ENCODE data around the gene GATA3. TPM values are rescaled to one million over a fixed set of nuclear protein-coding genes. Genes with fewer than 3 reads are reported as not detected.
"Not testable (repeated sequence)": the region's sequence is repeated elsewhere in the genome, so short reads cannot be mapped to it uniquely, and the experiment has no call there.

Gene GATA3
- total RNA-seq, 1 donor from 2014 or later: 63.6 TPM

GRCh38 chr10:8014649-8015048 is 39.8 kb upstream of the GATA3 start:
- DNase-seq (ENCODE audit: low spot score in 2 of 2, unreplicated experiment in 2 of 2): no peak
- peaks cover 14% of the 10 kb centered on the region for H3K4me1 Mint-ChIP-seq
- TF ChIP-seq CTCF (IDR thresholded peaks at IDR 0.05; ENCODE audit: unreplicated experiment): no peak
- H3K9me3 Mint-ChIP-seq: no peaks in the 10 kb centered on the region
- H3K27me3 Mint-ChIP-seq (ENCODE audit: low read depth): no peaks in the 10 kb centered on the region
- no peak overlapping the region for H3K27ac Mint-ChIP-seq
- H3K36me3 Mint-ChIP-seq: peaks cover 15% of the 10 kb centered on the region
- H3K4me3 Mint-ChIP-seq: no peak overlapping the region

- Mint-ChIP-seq H3K9me3 (no peaks in the 10 kb centered on the region), H3K27me3 (ENCODE audit: low read depth) (no peaks in the 10 kb centered on the region), H3K27ac (no peak overlapping the region), H3K4me3 (no peak overlapping the region), H3K36me3 (peaks cover 7% of the 10 kb centered on the region), H3K4me1 (peaks cover 14% of the 10 kb centered on the region)
- TF ChIP-seq CTCF (IDR thresholded peaks at IDR 0.05; ENCODE audit: unreplicated experiment): no peak
- no peak for DNase-seq (ENCODE audit: low spot score in 2 of 2, unreplicated experiment in 2 of 2)
Observed at GRCh38 chr10:8017277-8017676, 37.2 kb upstream of the GATA3 start.

DNA sequence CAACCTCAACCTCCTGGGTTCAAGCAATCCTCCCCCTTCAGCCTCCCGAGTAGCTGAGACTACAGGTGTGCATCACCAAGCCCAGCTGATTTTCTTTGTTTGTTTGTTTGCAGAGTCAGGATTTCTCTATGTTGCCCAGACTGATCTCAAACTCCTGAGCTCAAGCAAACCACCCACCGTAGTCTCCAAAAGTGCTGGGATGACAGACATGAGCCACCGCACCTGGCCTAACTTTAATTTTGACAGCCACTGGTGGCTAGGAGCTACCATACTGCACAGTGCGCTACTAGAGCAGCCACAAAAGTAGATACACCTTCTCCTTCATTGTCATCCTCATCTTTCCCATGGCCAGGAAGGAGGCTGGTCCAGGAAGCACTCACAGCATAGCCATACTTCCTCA is 31.2 kb upstream of the GATA3 start:
- Mint-ChIP-seq H3K36me3 (no peaks in the 10 kb centered on the region), H3K4me3 (no peak overlapping the region), H3K27ac (no peak overlapping the region), H3K27me3 (ENCODE audit: low read depth) (peaks cover 20% of the 10 kb centered on the region), H3K4me1 (no peaks in the 10 kb centered on the region), H3K9me3 (no peaks in the 10 kb centered on the region)
- no peak for DNase-seq (ENCODE audit: low spot score in 2 of 2, unreplicated experiment in 2 of 2)
- no peak for TF ChIP-seq CTCF (IDR thresholded peaks at IDR 0.05; ENCODE audit: unreplicated experiment)

DNA sequence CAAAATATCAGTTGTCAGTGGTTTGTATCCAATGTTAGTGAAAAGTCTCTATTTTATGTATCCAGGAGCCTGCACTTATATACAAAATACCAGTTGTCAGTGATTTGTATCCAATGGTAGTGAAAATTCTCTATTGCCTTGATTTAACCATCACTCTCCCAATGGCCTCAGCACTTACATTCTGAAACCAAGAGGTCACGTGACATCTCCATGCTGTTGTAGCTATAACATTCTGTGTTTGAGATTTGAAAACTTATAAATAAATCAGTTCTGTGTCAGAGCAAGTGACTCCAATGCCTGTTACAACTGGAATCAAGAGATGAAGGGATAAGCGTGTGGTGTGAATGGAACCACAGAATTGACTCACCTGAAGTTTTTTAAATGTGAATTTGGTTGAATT is 30.6 kb upstream of the GATA3 start:
- peaks cover 20% of the 10 kb centered on the region for H3K27me3 Mint-ChIP-seq (ENCODE audit: low read depth)
- no peaks in the 10 kb centered on the region for H3K4me1 Mint-ChIP-seq
- H3K4me3 Mint-ChIP-seq: no peak overlapping the region
- TF ChIP-seq CTCF (IDR thresholded peaks at IDR 0.05; ENCODE audit: unreplicated experiment): no peak
- H3K36me3 Mint-ChIP-seq: no peaks in the 10 kb centered on the region
- DNase-seq (ENCODE audit: low spot score in 2 of 2, unreplicated experiment in 2 of 2): no peak
- no peak overlapping the region for H3K27ac Mint-ChIP-seq
- no peaks in the 10 kb centered on the region for H3K9me3 Mint-ChIP-seq

DNA sequence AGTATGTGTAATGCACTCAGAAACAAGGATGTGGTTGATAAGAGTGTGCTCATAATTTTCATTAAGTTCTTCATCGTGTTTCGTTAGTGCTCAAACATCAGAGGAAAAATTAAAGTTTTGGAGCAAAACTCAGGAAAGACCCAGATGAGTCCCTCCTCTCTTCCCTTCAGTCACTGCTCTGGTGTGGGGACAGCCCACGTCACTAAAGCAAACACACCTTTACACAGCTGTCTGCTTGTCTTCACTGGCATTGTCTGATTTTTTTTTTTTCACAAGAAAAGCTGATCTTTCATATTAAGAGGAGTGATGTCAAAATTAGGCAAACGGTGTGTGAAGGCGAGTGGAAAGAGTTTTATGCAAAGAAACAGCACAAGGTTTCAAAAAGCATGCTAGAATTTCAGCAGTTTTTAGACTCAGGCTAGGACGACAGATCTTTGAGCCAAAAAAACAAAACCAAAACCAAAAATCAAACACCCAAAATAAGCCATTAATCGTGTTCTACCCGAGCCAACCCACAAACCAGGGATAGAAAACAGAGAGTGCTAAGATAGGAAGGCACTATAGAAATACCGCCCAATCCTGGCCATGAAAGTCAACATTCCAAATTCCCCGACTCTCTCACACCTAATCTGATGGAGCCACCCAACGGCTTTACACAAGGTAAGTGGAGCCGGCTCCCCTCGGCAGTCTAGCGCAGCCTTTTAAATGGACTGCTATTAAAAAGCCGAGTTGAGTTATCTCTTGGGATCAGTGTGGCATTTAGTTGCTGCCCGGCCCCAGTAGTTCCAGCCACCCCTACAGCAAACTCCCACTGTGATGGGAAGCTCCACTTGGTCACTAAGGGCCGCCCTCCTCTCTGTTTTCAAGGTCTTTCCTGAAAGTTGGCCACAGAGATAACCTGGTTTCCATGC is 27.9 kb upstream of the GATA3 start:
- H3K4me1 Mint-ChIP-seq: no peaks in the 10 kb centered on the region
- no peaks in the 10 kb centered on the region for H3K9me3 Mint-ChIP-seq
- no peaks in the 10 kb centered on the region for H3K36me3 Mint-ChIP-seq
- DNase-seq (ENCODE audit: low spot score in 2 of 2, unreplicated experiment in 2 of 2): no peak
- H3K27me3 Mint-ChIP-seq (ENCODE audit: low read depth): peaks cover 29% of the 10 kb centered on the region
- no peak overlapping the region for H3K4me3 Mint-ChIP-seq
- no peak overlapping the region for H3K27ac Mint-ChIP-seq
- TF ChIP-seq CTCF (IDR thresholded peaks at IDR 0.05; ENCODE audit: unreplicated experiment): no peak

DNA sequence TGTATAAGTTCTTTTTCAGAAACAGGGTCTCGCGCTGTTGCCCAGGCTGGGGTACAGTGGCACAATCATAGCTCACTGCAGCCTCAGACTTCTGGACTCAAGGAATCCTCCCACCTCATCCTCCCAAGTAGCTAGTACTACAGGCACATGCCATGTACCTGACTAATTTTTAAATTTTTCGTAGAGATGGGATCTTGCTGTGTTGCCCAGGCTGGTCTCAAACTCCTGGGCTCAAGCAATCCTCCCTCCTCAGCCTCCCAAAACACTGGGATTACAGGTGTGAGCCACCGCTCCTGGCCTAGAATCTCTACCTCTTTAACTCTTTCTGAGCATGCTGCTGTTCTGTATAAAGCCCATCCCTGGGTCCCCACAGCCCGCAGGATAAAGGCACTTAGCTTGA is 23.3 kb upstream of the GATA3 start:
- H3K27me3 Mint-ChIP-seq (ENCODE audit: low read depth): peaks cover 65% of the 10 kb centered on the region
- not testable (repeated sequence) for H3K27ac Mint-ChIP-seq; H3K9me3 Mint-ChIP-seq; H3K36me3 Mint-ChIP-seq; DNase-seq (ENCODE audit: low spot score in 2 of 2, unreplicated experiment in 2 of 2); H3K4me3 Mint-ChIP-seq
- H3K4me1 Mint-ChIP-seq: peaks cover 10% of the 10 kb centered on the region
